Renal cortex interstitium (tissue), 11 donors: ENCODE results near the gene KDM5B. TPM values are rescaled to one million over a fixed set of nuclear protein-coding genes. Genes with fewer than 3 reads are reported as not detected.
"Not testable (repeated sequence)": the region's sequence is repeated elsewhere in the genome, so short reads cannot be mapped to it uniquely, and the experiment has no call there.

ENCODE experiments used
- DNase-seq, 11 donors: peaks; one replicate each; pipeline ENCODE4 v3.0.0-alpha.2; 2013; ENCODE audit warnings: low read depth in 9 of 11, low spot score in 4 of 11; ENCODE audit errors: extremely low read depth in 1 of 11
- polyA plus RNA-seq, 3 donors: library from polyadenylated mRNA; unstranded; fragments of 120-200 nt; gene quantifications; one replicate each; pipeline ENCODE4 v1.2.1, GENCODE V29; 2013; ENCODE audit not compliant: insufficient read length in 3 of 3

KDM5B gene
- polyA plus RNA-seq, 3 donors: 90.3 to 112 (median 104) TPM

GRCh38 chr1:202750761-202751160 lies 57.5 kb downstream of the KDM5B start:
- no peak for DNase-seq

- DNase-seq: no peak
Observed at GRCh38 chr1:202750024-202750423, 58.2 kb downstream of the KDM5B start.

- DNase-seq: no peak
Observed at GRCh38 chr1:202745323-202745888, 62.8 kb downstream of the KDM5B start.

GRCh38 chr1:202744770-202745169 lies 63.5 kb downstream of the KDM5B start:
- DNase-seq: not testable (repeated sequence)

GRCh38 chr1:202742496-202742895 lies 65.7 kb downstream of the KDM5B start:
- no peak for DNase-seq

GRCh38 chr1:202733251-202733650 lies 75.0 kb downstream of the KDM5B start:
- DNase-seq: no peak

GRCh38 chr1:202728951-202729350 lies 79.3 kb downstream of the KDM5B start:
- no peak for DNase-seq

- DNase-seq: peak in 1 of 11 donors; percentile 24
Observed at GRCh38 chr1:202725526-202725925, 82.7 kb downstream of the KDM5B start.

- DNase-seq: no peak
Observed at GRCh38 chr1:202723708-202724107, 84.5 kb downstream of the KDM5B start.

GRCh38 chr1:202723046-202723445 lies 85.2 kb downstream of the KDM5B start:
- DNase-seq: not testable (repeated sequence)

GRCh38 chr1:202716654-202717053 lies 91.6 kb downstream of the KDM5B start:
- no peak for DNase-seq

- not testable (repeated sequence) for DNase-seq
Observed at GRCh38 chr1:202714202-202714601, 94.0 kb downstream of the KDM5B start.

GRCh38 chr1:202713110-202713509 lies 95.1 kb downstream of the KDM5B start:
- DNase-seq: no peak

GRCh38 chr1:202711949-202712635 lies 96.1 kb downstream of the KDM5B start:
- DNase-seq: no peak

GRCh38 chr1:202710070-202711045 lies 97.9 kb downstream of the KDM5B start, which contains the start of gene SYT2:
Gene SYT2 (minus strand): TSS chr1:202710454. CDS start chr1:202605772, 104,682 bp downstream.
- peak in 8 of 11 donors; percentile 33 to 66 (median 43) for DNase-seq

- DNase-seq: no peak
Observed at GRCh38 chr1:202709276-202710041, 98.8 kb downstream of the KDM5B start.

- no peak for DNase-seq
Observed at GRCh38 chr1:202708456-202709275, 99.6 kb downstream of the KDM5B start.

- no peak for DNase-seq
Observed at GRCh38 chr1:202706851-202707250, 101.4 kb downstream of the KDM5B start.
